DMS153 (cell line): Measurements from ENCODE around the gene NR2E1.

Experiments used
- DNase-seq: peaks from one replicate; lab custom pipeline; 2025; lab: John Stamatoyannopoulos, UW

Gene NR2E1

DNA sequence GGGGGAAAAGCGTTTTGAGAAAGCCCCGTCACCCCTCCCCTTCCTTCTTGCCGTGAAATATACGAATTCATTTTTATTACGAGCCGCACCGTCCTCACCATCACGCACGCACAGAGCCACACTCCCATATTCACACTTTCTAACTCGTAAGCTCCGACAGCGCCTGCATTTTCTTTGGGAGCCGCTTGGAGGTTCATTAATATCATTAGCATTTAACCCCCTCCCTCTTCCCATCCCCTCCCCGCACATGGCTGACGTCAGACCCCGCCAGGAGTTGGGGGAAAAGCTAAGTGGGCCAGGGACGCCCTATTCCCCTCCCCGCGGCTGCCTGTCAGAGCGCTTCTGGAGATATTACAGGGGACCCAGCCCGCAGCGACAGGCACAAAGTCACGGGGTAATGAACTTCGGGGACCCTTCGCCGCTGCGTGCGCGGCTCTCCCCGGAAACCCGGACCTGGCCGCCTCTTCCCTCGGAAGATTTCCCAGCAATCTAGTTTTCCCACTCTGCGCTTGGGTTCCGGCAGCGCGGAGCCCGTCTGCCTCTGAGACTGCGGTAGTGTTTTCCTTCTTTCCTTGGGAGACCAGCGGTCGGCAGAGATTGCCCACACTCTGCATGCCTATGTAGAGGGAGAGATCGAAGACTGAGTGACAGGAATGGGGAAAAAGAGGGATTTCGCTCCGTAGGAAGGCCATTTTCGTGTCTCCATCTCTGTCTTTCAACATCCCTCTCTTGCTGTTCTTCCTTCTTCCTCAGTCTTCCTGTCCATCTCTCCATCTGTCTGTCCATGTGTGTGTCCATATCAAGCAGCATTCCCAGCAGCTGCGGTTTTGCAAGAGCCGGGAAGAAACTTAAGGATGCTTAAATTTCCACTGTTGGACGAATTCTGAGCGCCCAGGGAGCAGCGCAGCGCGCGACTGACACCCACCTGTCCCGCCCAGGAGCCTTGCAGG is at the start of gene NR2E1:
Gene NR2E1 (plus strand): TSS at position 309 of the 950 bp plus-strand sequence. CDS start 744 bp downstream, outside the sequence.
- DNase-seq = no peak

DNA sequence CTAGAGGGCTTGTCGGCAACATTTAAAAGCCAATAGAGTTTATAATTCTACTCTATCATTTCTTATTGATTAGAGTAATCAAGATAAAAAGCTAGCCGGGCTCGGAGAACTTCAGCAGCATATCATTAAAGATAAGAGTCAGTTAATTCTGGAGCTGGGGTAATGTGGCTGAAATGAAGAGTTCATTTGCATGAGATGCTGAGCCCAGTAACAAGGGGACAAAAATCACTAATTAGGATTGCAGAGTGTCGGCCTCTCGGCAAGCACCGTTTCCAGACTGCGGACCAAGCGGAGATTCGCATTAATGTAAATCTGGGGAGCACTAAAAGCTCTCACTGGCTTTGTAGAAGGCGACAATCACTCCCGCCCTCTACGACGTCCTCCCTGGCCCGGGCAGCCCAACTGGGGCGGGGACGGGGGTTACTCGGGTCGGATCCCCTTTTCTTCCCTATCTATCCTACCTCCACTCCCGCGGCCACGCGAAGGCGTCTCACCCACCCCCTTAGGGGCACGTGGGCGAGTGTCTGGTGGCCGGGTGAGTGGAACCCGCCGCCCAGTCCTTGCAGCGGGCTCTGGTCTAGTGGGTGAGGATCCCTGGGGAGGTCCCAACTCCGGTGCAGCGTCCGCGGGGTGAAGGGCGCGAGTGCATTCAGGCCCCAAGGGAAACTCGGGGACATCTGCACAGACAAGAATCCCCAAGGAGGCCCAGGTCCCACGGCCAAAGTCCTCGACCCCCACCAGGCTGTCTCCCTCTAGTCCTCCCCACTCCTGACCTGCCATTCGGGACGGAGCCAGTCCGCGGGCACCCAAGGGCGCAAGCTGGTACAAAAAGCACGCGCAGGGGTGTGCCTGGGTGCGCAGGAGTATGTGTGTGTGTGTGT is 49.0 kb upstream of the NR2E1 start:
- DNase-seq = no peak

DNA sequence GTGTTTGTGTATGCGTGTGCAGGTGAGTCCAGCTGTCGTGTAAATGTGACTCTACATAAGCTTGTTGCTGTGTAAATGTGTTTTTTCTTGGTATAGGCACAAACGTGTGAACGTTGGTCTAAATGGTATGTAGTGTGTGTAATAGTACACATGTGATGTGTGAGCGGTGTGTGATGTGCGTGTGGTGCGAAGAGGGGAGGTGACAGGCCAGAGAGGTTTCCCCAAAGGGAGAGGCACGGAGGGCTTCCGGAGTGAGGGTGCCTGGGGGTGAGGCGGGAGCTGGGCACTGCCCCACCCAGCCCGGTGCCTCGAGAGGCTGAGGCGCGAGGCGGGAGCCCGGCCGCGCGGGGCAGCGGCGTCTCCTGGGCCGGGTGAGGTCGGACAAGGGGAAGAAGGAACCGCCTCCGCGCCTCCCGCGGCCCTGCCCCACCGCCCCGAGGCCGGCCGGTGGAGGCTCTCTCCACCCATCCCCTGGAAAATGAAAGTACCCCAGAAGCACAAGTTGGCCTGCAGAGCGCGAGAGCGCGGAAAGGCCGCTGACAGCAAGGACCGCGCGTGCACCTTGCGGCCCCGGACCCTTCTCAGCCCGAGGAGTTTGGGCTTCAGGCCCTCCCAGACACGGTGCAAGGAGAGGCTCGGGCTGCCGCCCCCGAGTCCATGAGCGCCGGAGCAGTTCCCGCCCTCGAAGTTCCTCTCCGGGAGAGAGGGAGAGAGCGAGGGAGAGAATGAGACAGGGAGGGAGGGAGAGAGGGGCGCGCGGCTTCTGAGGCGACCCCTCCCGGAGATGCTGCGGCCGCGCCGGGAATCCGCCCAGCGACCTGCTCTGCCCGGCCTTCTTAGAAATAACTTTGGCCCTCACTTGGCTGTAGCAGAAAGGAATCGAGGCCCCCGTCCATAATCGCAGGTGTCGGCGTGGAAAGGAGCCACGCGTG is 48.1 kb upstream of the NR2E1 start:
- DNase-seq = no peak

DNA sequence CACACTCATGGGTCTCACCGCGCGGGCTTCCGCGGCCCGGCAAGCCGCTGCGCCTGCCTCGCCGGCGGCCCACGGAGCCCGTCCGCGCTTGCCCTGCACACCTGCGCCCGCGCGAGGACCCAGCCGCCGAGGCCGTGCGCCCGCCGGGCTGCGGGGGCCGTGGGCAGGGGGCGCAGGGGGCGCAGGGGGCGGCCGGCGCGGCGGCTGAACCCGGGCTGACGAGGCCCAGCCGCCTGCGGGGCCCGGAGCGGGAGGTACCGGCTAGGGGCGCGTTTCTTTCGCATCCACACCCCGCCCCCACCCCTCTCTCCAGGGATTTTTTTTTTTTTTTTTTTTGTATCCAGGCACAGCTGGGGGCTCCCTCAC is 47.5 kb upstream of the NR2E1 start:
- DNase-seq = no peak

DNA sequence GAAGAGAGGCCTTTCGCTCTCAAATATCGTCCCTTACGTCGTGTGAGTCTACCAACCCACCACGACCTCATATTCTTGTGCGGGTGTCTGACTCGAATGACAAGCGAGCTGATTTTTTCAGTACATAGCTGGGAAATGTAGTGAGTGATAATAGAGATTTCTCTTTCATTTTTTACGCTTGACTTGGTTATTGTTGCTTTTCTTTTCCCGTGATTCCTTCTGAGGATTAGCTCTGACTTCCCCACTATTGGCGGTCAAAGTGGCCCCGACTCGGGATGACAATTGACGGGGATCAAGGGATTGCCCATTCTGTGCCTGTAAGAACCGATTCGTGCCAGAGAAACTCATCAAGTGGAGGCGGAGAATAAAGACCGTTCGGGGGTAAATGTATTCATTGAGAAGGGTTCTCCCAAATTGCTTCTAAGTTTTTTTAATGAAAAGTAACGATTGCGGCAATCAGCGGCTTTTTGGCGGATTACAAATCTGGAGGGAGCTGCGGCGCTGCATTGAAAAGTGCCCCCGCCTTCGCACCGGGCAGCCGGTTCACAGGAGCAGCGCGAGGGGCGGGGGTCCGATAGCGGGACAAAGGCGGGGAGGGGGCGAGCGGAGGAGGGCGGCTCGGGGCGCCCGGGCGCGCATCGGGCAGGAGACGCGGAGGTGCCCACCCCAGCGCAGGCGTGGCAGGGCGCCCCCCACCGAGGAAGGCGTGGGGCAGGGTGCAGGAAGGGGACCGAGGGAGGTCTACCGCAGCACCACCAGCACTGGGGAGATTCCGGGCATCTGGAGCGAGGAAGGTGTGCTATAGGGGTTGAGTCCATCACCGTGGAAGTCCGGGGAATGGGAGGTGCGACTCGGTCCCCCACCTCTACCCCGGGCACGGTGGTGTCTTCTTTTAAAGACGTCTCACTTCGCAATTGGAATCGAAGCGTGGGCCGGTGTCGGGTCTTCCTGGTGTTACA is 46.7 kb upstream of the NR2E1 start:
- no peak for DNase-seq

DNA sequence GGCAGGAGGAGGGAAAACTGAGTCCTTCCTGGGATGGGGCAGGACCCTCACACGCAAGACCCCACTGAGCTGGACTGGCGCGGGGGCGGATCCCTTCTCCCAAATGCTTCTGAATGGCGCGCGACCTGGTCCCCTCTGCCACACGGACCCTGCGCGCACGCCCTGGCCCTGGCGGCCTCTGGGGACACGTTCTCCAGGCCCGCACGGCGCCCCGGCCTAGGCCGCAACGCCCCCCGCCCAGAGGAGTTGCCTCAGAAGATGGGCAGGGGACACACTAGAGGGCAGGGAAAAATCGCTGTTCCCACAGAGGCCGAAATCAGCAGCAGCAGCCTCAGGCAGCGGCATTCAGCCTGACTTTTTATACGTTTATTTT is 46.1 kb upstream of the NR2E1 start:
- DNase-seq = no peak

DNA sequence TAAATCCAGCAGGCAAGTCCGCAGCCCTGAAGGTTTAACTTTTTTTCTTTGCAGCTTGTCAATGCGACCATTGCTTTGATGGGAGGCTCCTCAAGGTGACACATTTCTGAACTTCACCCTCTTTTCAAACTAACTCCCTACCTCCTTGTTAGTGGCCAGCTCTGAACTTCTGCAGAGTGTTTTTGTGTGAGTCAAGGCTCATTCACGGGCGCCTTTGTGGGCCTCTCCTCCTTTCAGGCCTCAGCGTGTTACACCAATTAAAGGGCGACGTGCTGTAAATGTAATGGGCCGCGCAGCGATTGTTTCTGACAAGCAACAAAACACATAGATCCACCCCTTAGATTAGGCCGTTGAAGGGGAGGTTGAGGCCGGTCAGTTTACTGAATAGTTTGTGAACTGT is 45.5 kb upstream of the NR2E1 start:
- no peak for DNase-seq

DNA sequence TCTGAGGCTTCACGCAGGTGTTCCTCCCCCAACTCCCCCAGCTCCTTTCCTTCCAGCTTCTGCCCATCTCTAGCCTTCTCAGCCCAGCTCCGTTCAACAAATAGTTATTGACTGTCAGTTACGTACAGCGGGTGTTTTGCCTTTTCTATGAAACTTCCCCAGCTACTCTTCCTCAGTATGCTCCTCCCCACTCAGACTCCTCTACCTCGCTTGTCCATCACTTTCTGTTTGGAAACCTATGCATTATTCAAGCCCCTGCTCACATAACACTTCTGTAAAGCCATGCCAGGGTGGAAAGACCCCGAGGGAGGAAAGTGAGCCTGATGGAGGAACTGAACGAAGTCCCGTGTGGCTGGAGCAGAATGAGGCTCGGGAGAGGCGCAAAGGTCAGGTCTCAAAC is 44.2 kb upstream of the NR2E1 start:
- no peak for DNase-seq

DNA sequence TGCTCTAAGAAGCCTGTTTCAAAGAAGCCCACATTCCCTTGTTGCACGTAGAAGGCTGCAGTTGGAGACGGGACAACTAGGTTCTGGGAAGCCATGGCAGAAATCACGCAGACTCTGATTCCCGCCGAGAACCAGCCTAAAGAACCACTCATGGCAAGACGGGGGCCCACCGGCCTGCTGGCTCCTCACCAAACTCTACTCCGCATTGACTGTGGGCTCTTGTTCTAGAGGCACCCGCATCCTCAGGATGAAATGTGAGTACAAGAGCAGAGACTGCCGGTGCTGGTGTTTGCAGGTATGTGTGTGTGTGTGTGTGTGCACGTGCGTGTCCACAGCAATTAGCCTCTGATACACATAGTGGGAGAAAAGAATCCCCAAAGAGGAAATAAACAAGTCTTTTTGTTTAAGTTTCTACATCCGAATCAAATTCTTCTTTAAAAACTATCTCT is 42.3 kb upstream of the NR2E1 start:
- DNase-seq = no peak

DNA sequence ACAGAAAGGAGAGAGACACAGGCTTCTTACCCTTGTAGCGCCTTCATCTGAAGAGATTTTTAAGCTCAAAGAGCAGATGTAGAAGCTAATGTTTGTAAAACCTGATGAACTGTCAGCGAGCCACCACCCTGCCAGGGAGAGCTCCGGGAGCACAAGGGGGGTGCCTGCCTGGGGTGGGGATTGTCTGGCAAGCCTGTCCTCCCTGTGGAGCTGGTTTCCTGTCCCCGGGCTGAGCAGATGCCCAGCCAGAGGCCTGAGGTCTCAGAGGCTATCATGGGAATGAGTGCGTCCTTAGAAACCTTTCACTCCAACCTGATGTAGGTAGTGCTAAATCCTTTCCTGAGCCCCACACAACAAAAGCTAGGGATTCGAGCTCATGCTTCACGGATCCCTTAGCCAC is 41.9 kb upstream of the NR2E1 start:
- DNase-seq = no peak

DNA sequence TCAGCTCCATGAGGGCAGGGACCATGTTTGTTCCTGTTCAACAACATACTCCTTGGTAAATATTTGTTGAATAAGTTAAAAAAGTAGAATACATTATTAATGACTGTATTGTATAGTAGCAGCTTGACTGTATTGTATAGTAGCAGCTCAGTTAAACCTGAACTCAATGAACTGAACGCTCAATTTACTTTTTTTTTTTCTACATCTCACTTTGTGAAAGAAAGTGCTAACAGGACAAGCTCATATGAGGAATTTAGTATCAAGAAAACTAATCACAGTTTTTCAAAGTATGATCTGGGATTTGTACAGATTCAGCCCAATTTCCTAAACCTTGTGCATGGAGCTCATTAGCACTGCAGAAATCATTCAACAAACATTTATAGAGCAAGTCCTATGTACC is 38.8 kb upstream of the NR2E1 start:
- DNase-seq = no peak

DNA sequence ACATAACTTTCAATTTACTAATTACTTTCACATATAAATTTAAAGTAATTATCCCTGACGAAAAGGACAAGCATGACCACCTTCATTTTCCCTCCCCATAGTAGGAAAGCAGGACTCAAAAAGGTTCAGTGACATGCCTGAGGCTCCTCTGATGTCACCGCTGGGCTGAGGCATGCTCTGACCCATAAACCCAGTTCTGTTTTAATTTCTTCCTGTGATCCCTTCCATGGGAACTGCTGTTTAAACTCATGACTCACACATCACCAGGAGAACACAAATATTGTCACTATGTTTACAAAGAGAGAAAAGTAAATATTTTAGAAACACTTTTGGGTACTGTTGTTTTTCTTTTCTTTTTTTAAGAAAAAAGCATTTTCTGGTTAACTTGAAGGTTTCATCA is 38.0 kb upstream of the NR2E1 start:
- DNase-seq = peak; percentile 2

DNA sequence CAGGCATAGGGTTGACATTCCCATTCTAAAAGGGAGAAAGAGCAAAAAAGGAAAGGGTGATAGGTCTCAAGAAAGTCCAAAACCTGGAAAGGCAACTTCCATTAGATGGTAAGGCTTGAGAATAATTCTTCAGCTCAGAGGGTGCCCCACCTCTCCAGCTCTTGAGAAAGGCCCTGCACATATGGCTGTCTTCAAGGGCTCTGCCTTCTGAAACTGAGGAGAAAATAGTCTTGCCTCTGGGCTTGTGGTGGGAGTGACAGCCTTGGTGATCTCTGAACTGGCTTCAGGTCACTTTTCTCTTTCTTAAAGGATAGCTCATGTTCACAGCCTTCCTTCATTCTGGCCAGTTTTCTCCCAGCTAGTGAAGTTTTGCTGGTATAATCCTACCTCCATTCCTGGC is 35.6 kb upstream of the NR2E1 start:
- no peak for DNase-seq

DNA sequence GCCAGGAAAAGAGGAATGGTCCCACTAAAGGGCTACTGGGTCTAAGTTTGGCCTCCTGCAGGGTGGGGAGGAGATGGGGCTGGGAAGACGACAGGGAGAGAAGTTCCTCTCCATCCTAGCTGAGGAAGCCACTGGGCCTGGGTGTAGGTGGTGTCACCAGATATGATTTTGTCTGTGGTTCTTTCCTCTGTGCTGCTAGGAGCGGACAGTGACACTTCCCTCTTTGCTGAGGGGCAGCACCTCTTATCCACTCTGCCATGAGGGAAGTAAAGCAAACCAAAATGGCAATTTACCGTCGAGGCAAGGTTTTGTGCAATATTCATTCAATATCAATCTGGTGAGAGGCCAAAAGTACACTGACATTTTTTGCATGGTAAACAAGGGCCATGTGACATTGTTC is 33.0 kb upstream of the NR2E1 start:
- no peak for DNase-seq

DNA sequence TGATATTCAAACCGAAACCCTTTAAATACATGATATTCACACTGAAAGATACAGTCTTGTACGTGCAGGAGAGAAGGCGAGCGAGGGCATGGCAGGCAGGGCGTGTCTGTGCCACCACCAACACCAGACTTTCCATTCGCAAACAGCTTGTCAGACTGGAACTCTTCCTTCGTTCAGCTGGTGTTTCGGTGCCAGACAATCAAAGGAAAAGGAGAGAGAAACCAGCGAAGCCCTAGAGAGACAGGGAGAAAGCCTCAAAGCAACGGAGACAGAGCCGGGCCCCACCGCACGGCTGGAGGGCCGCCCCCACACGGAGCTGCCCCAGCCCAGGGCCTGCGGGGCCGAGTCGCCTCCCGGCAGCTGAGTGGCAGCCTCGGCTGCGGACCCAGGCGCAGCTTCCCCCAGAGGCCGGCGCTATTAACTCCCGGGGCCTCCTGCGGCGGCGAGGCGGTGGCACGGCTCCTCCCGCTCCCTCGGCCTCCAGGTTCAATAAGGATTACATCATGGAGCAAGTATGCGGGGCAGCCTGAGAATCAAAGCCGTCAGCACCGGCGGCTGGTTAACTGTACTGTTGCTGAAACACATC is 32.1 kb upstream of the NR2E1 start:
- DNase-seq = peak; percentile 59

DNA sequence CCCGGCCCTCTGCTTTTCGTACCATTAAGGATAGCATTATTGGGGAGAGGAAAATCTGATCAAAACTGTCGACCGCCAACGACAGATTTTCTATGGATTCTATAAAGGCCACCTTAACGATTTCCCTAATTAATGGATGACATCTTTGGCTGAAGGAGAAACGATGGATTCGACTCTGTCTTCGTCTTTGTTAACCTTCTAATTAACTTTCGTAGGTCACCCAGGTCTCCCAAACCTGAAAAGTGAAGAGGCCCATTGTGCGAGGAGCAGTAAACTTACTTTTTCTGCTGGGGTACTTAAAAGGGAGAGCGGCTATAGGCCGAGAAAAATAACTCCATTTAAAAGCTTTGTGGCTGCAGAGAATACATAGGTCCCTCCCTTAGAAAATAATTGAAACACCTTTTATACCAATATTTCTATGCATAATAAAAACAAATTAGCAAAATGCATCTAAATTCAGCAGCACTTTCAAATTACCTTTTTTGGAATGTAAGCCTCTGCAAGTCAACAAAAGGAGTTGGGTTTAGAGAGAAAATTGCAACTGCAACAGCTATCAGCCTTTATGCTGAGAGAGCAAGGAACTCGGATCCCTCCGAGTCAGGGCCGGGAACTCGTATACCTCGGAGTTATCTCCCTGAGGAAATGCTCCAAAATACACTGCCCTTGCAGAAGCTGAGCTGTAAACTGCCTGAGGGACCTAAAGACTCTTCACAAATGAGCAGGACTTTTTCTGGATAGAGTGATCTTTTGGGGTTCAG is 31.4 kb upstream of the NR2E1 start:
- no peak for DNase-seq

DNA sequence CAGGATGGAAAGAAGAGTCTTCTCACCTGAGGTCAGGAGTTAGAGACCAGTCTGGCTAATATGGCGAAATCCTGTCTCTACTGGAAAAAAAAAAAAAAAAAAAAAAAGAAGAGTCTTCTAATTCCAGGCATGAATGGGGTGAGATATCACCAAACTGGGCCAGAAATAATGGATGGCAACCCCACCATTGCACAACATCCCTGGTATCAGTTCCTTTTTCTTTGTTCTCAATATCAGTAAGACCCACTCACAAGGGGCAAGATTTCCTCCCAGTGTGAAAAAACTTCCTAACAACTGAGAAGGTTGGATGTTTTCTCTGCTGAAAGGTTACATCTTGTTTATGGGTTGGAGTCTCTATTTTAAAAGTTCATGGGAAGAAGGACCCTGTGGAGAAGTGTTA is 23.6 kb upstream of the NR2E1 start:
- no peak for DNase-seq

DNA sequence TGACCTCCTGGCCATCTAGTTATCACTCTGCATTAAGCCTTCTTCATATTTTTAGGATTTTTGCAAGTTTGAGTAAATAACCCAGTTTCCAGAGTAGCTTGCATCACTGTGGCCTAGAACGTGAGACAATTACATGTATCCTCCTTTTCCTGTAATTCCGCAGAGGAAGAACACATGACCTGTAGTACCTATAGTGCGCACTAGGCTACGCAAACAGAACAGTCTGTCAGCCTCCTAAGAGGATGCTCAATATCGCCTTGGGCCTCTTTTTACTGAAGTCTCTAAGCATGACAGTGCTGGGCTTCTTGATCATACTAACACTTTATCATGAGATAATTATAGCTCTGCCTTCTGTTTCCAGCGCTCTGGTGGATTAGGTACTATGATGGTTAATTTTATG is 20.2 kb upstream of the NR2E1 start:
- no peak for DNase-seq

DNA sequence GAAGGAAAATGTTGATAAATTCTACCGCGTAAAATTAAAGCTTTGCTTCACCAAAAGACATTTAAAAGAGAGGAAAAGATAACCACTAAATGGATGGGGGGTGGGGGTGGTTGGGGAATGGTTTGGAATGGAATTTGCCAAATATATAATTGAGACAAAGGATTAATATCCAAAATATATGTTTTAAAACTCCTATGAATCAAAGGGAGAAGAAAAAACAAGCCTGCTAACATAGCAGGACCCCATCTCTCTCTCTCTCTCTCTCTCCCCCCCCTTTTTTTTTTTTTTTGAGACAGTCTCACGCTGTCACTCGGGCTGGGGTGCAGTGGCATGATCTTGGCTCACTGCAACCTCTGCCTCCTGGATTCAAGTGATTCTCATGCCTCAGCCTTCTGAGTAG is 13.4 kb upstream of the NR2E1 start:
- no peak for DNase-seq
